ENCODE results near the gene DRAXIN.

GRCh38 chr1:11653101-11653860 lies 38.2 kb upstream of the DRAXIN start:
- TF ChIP-seq, protein P1, sequence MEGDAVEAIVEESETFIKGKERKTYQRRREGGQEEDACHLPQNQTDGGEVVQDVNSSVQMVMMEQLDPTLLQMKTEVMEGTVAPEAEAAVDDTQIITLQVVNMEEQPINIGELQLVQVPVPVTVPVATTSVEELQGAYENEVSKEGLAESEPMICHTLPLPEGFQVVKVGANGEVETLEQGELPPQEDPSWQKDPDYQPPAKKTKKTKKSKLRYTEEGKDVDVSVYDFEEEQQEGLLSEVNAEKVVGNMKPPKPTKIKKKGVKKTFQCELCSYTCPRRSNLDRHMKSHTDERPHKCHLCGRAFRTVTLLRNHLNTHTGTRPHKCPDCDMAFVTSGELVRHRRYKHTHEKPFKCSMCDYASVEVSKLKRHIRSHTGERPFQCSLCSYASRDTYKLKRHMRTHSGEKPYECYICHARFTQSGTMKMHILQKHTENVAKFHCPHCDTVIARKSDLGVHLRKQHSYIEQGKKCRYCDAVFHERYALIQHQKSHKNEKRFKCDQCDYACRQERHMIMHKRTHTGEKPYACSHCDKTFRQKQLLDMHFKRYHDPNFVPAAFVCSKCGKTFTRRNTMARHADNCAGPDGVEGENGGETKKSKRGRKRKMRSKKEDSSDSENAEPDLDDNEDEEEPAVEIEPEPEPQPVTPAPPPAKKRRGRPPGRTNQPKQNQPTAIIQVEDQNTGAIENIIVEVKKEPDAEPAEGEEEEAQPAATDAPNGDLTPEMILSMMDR (optimal IDR thresholded peaks at IDR 0.05 in 1 of 3, IDR thresholded peaks at IDR 0.05 in 1 of 3, conservative IDR thresholded peaks at IDR 0.05 in 1 of 3; ENCODE audit: extremely low read depth in 1 of 3, insufficient read depth in 2 of 3, low read length in 3 of 3), result peak in 1 of 3 experiments; percentile 18
- no peak for TF ChIP-seq EZH2 (IDR thresholded peaks at IDR 0.05; ENCODE audit: low read length)
